ENCODE results near the gene TRABD2B.

DNA sequence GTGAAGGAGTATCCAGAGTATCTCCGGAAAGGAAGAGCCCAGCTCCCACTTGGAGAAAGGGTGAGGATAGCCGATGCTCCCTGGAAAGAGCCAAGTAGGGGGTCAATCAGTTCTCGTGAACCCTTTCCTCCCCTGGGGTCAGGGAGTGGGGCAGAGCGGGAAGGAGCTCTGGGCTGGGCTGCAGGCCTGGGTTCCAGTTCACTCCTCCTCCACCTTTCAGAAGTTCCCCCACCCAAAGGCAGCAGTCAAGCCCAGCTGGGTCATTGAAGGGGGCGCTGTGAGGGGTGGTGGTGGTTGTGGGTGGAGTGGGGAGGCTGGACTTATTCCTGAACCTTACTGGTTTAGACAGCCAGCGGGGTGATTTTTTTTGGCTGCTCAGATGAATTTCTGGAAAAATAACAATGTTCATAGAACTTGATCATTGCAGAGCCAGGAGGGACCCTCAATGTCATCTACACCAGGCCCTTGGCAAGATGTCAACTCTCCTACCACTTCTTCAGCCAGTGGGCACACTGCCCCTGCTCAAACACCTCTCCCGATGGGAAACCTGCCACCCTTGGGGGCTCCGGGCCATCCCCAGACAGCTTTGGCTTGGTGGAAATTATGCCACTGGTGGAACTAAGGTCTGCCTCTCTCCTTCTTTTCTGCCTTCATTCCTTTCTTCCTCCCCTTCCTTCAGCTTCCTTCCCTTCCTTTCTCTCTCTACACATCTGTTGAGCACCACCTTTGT, 235.8 kb downstream of the TRABD2B start:
- TF ChIP-seq, protein P1, sequence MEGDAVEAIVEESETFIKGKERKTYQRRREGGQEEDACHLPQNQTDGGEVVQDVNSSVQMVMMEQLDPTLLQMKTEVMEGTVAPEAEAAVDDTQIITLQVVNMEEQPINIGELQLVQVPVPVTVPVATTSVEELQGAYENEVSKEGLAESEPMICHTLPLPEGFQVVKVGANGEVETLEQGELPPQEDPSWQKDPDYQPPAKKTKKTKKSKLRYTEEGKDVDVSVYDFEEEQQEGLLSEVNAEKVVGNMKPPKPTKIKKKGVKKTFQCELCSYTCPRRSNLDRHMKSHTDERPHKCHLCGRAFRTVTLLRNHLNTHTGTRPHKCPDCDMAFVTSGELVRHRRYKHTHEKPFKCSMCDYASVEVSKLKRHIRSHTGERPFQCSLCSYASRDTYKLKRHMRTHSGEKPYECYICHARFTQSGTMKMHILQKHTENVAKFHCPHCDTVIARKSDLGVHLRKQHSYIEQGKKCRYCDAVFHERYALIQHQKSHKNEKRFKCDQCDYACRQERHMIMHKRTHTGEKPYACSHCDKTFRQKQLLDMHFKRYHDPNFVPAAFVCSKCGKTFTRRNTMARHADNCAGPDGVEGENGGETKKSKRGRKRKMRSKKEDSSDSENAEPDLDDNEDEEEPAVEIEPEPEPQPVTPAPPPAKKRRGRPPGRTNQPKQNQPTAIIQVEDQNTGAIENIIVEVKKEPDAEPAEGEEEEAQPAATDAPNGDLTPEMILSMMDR (IDR thresholded peaks at IDR 0.05), result no peak
- no peak for TF ChIP-seq POLR2A (IDR thresholded peaks at IDR 0.05)
